ENCODE measurements around the gene ZACN. TPM values are rescaled to one million over a fixed set of nuclear protein-coding genes. Genes with fewer than 3 reads are reported as not detected.
"Not testable (repeated sequence)": the region's sequence is repeated elsewhere in the genome, so short reads cannot be mapped to it uniquely, and the experiment has no call there.

Gene ZACN
- polyA plus RNA-seq, 3 donors = 0.09 TPM; not detected in 2

DNA sequence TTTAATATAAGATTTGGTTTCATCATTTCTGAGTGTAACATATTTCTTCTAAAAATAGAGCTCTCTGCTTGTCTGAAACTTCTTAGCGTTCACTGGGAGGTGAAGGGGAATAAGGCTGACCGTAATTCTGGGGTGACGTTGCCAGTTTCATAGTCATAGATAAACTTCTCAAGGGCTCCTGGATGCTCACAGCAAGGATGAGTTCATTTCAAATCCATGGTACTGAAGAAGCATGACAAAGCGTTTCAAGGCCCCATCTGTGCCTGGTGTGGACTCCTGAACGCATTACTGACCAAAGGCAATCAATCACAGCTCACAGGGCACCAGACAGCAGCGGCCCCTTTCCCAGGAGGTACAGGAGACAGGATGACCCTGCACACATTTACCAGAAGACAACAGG, 39.9 kb upstream of the ZACN start:
- H4K20me1 ChIP-seq (ENCODE audit: insufficient read depth, low read length) = no peaks in the 10 kb centered on the region
- no peak overlapping the region for H3K4me2 ChIP-seq (replicated peaks; ENCODE audit: extremely low read depth, low read length, poor library complexity, severe bottlenecking)
- intact Hi-C loops (cut with micrococcal nuclease) = no loop called here
- no peak overlapping the region for H2AFZ ChIP-seq (ENCODE audit: insufficient read depth, low read depth, low read length, poor library complexity, severe bottlenecking)
- Mint-ChIP-seq H3K27me3 (ENCODE audit: low read depth in 3 of 3) (no peaks in the 10 kb centered on the region), H3K9me3 (no peaks in the 10 kb centered on the region), H3K36me3 (peaks cover 56 to 70% of the 10 kb centered on the region in 2 donors), H3K4me1 (no peaks in the 10 kb centered on the region), H3K27ac (peak overlapping the region in 1 of 7 donors; percentile 7), H3K4me3 (no peak overlapping the region)
- H3K9ac ChIP-seq (ENCODE audit: insufficient read depth, low read length, poor library complexity, severe bottlenecking) = no peak overlapping the region
- H3K4me1 ChIP-seq (ENCODE audit: control insufficient read depth in 1 of 2, insufficient read depth in 2 of 2, low read length in 2 of 2) = no peaks in the 10 kb centered on the region
- peaks cover 53 to 66% of the 10 kb centered on the region in 2 donors for H3K36me3 ChIP-seq (replicated peaks in 1 of 2; ENCODE audit: control insufficient read depth in 1 of 2, insufficient read depth in 2 of 2, low read length in 2 of 2)
- H3K4me3 ChIP-seq (replicated peaks in 1 of 3; ENCODE audit: low read depth in 2 of 3, low read length in 3 of 3) = no peak overlapping the region
- DNase-seq = no peak
- TF ChIP-seq, protein P1, sequence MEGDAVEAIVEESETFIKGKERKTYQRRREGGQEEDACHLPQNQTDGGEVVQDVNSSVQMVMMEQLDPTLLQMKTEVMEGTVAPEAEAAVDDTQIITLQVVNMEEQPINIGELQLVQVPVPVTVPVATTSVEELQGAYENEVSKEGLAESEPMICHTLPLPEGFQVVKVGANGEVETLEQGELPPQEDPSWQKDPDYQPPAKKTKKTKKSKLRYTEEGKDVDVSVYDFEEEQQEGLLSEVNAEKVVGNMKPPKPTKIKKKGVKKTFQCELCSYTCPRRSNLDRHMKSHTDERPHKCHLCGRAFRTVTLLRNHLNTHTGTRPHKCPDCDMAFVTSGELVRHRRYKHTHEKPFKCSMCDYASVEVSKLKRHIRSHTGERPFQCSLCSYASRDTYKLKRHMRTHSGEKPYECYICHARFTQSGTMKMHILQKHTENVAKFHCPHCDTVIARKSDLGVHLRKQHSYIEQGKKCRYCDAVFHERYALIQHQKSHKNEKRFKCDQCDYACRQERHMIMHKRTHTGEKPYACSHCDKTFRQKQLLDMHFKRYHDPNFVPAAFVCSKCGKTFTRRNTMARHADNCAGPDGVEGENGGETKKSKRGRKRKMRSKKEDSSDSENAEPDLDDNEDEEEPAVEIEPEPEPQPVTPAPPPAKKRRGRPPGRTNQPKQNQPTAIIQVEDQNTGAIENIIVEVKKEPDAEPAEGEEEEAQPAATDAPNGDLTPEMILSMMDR (IDR thresholded peaks at IDR 0.05) = no peak
- WGBS (ENCODE audit: insufficient coverage) = 100% methylated on average over 6 of the region's 6 CpGs
- H3K79me2 ChIP-seq (ENCODE audit: insufficient read depth, low read length) = no peaks in the 10 kb centered on the region
- H3K27ac ChIP-seq (ENCODE audit: low read depth in 1 of 2, low read length in 2 of 2) = peak overlapping the region in 1 of 2 donors; percentile 20
- no peaks in the 10 kb centered on the region for H3K9me3 ChIP-seq (replicated peaks in 1 of 2; ENCODE audit: control insufficient read depth in 1 of 2, insufficient read depth in 1 of 2, low read length in 2 of 2)
- H3K27me3 ChIP-seq (ENCODE audit: control insufficient read depth in 2 of 2, insufficient read depth in 2 of 2, low read length in 2 of 2) = no peaks in the 10 kb centered on the region

DNA sequence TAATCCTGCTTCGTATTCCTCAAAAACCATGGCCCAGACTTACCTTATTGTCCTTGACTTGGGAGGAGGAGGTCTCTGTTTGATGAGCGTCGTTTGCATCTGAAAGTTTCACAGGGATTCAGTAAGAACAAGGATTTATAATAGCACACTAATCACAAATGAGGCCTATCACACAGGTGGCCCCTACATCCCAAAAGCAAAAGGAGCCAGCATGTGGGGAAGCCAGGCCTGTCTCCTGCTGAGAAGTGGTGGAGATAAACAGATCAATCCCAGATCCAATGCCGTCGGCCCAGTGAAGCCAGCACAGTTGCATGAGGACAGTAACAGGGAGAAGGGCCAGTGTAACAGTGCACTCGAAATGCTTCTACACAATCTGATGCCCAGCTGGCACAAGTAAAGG, 38.6 kb upstream of the ZACN start:
- Histone ChIP-seq H3K36me3 (replicated peaks in 1 of 2; ENCODE audit: control insufficient read depth in 1 of 2, insufficient read depth in 2 of 2, low read length in 2 of 2) (peaks cover 65 to 78% of the 10 kb centered on the region in 2 donors), H3K4me1 (ENCODE audit: control insufficient read depth in 1 of 2, insufficient read depth in 2 of 2, low read length in 2 of 2) (no peaks in the 10 kb centered on the region), H3K9ac (ENCODE audit: insufficient read depth, low read length, poor library complexity, severe bottlenecking) (no peak overlapping the region), H3K4me2 (replicated peaks; ENCODE audit: extremely low read depth, low read length, poor library complexity, severe bottlenecking) (no peak overlapping the region), H3K79me2 (ENCODE audit: insufficient read depth, low read length) (no peaks in the 10 kb centered on the region), H3K27me3 (ENCODE audit: control insufficient read depth in 2 of 2, insufficient read depth in 2 of 2, low read length in 2 of 2) (no peaks in the 10 kb centered on the region), H4K20me1 (ENCODE audit: insufficient read depth, low read length) (no peaks in the 10 kb centered on the region), H3K4me3 (replicated peaks in 1 of 3; ENCODE audit: low read depth in 2 of 3, low read length in 3 of 3) (no peak overlapping the region), H2AFZ (ENCODE audit: insufficient read depth, low read depth, low read length, poor library complexity, severe bottlenecking) (no peak overlapping the region), H3K27ac (ENCODE audit: low read depth in 1 of 2, low read length in 2 of 2) (no peak overlapping the region), H3K9me3 (replicated peaks in 1 of 2; ENCODE audit: control insufficient read depth in 1 of 2, insufficient read depth in 1 of 2, low read length in 2 of 2) (no peaks in the 10 kb centered on the region)
- Mint-ChIP-seq H3K4me1 (no peaks in the 10 kb centered on the region), H3K36me3 (peaks cover 69 to 83% of the 10 kb centered on the region in 2 donors), H3K9me3 (peaks cover 0 to under 1% (median 0%) of the 10 kb centered on the region in 7 donors), H3K4me3 (no peak overlapping the region), H3K27ac (peak overlapping the region in 1 of 7 donors; percentile 70), H3K27me3 (ENCODE audit: low read depth in 3 of 3) (no peaks in the 10 kb centered on the region)
- TF ChIP-seq, protein P1 (IDR thresholded peaks at IDR 0.05) = no peak
- no CpG with 5 or more reads among the region's 6 CpGs for WGBS (ENCODE audit: insufficient coverage)
- no peak for DNase-seq
- intact Hi-C loops (cut with micrococcal nuclease) = no loop called here

DNA sequence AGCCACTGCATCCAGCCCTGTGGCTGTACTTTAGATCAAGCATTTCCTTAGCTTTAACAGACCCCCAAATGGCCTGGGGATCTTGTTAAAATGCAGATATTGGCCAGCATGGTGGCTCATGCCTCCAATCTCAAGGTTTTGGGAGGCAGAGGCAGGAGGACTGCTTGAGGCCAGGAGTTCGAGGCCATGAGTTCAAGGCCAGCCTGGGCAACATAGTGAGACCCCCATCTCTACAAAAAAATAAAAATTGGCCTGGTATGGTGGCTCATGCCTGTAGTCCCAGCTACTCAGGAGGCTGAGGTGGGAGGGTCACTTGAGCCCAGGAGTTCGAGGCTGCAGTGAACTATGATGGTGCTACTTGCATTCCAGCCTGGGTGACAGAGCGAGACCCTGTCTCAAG, 36.1 kb upstream of the ZACN start:
- H3K4me3 Mint-ChIP-seq; H3K4me1 ChIP-seq (ENCODE audit: control insufficient read depth in 1 of 2, insufficient read depth in 2 of 2, low read length in 2 of 2); H3K27ac Mint-ChIP-seq; H3K4me2 ChIP-seq (replicated peaks; ENCODE audit: extremely low read depth, low read length, poor library complexity, severe bottlenecking); H3K9me3 ChIP-seq (replicated peaks in 1 of 2; ENCODE audit: control insufficient read depth in 1 of 2, insufficient read depth in 1 of 2, low read length in 2 of 2); H3K27ac ChIP-seq (ENCODE audit: low read depth in 1 of 2, low read length in 2 of 2); H3K79me2 ChIP-seq (ENCODE audit: insufficient read depth, low read length); H2AFZ ChIP-seq (ENCODE audit: insufficient read depth, low read depth, low read length, poor library complexity, severe bottlenecking); H3K4me1 Mint-ChIP-seq; H3K27me3 Mint-ChIP-seq (ENCODE audit: low read depth in 3 of 3); H3K4me3 ChIP-seq (replicated peaks in 1 of 3; ENCODE audit: low read depth in 2 of 3, low read length in 3 of 3); DNase-seq; intact Hi-C loops (cut with micrococcal nuclease); H4K20me1 ChIP-seq (ENCODE audit: insufficient read depth, low read length); H3K9ac ChIP-seq (ENCODE audit: insufficient read depth, low read length, poor library complexity, severe bottlenecking); H3K27me3 ChIP-seq (ENCODE audit: control insufficient read depth in 2 of 2, insufficient read depth in 2 of 2, low read length in 2 of 2); H3K9me3 Mint-ChIP-seq: not testable (repeated sequence)
- peaks cover 85 to 99% of the 10 kb centered on the region in 2 donors for H3K36me3 ChIP-seq (replicated peaks in 1 of 2; ENCODE audit: control insufficient read depth in 1 of 2, insufficient read depth in 2 of 2, low read length in 2 of 2)
- WGBS (ENCODE audit: insufficient coverage) = 100% methylated on average over 2 of the region's 3 CpGs
- peaks cover 79 to 99% of the 10 kb centered on the region in 2 donors for H3K36me3 Mint-ChIP-seq
